DOHH2 (cell line): ENCODE data around the gene CACNA2D3.

ENCODE experiments used
- H3F3A ChIP-seq: fragments of 200-600 bp; sonication (generic), shearing (Covaris generic); 2 replicates; pipeline ENCODE4 v1.6.0; 2016; ENCODE audit warnings: antibody characterized with exemption, mild to moderate bottlenecking; ENCODE audit not compliant: control insufficient read depth, insufficient read depth
- H3K27ac ChIP-seq: fragments of 200-600 bp; sonication (generic); 2 replicates; pipeline ENCODE4 v1.5.1; 2014; ENCODE audit warnings: low read depth, mild to moderate bottlenecking, low read length, moderate library complexity
- H3K27me3 ChIP-seq: fragments of 200-600 bp; sonication (generic); 2 replicates; pipeline ENCODE4 v1.6.1; 2014; ENCODE audit warnings: mild to moderate bottlenecking, low read length, mixed read lengths; ENCODE audit not compliant: control insufficient read depth
- H3K36me3 ChIP-seq: fragments of 200-600 bp; sonication (generic); 2 replicates; pipeline ENCODE4 v1.6.1; 2014; ENCODE audit warnings: mild to moderate bottlenecking, low read length, moderate library complexity, mixed read lengths; ENCODE audit not compliant: control insufficient read depth
- H3K4me1 ChIP-seq: fragments of 200-600 bp; sonication (generic); 2 replicates; pipeline ENCODE4 v1.6.1; 2014; ENCODE audit warnings: mild to moderate bottlenecking, low read length, mixed read lengths; ENCODE audit not compliant: control insufficient read depth
- H3K4me2 ChIP-seq: fragments of 200-600 bp; sonication (generic); 2 replicates; pipeline ENCODE4 v1.6.0; 2014; ENCODE audit warnings: mild to moderate bottlenecking, low read length, moderate library complexity
- H3K4me3 ChIP-seq: fragments of 200-600 bp; sonication (generic); 2 replicates; pipeline ENCODE4 v1.5.1; 2014; ENCODE audit warnings: mild to moderate bottlenecking, low read length, mixed read lengths
- H3K79me2 ChIP-seq: fragments of 200-600 bp; sonication (generic); 2 replicates; pipeline ENCODE4 v1.6.1; 2014; ENCODE audit warnings: mild to moderate bottlenecking, low read length, mixed read lengths; ENCODE audit not compliant: control insufficient read depth
- H3K9me2 ChIP-seq: fragments of 200-600 bp; sonication (generic); replicated peaks from 2 replicates; pipeline ENCODE4 v1.6.1; 2014; ENCODE audit warnings: mild to moderate bottlenecking, low read length, mixed read lengths; ENCODE audit not compliant: control insufficient read depth
- H3K9me3 ChIP-seq: fragments of 200-600 bp; sonication (generic); 2 replicates; pipeline ENCODE4 v1.6.1; 2014; ENCODE audit warnings: antibody characterized with exemption, low read length, mixed read lengths; ENCODE audit not compliant: control insufficient read depth, insufficient read depth
- H4K20me1 ChIP-seq: fragments of 200-600 bp; sonication (generic); 2 replicates; pipeline ENCODE4 v1.6.0; 2014; ENCODE audit warnings: low read depth, mild to moderate bottlenecking, antibody characterized with exemption, low read length, moderate library complexity; ENCODE audit not compliant: control insufficient read depth, insufficient read depth
- EZH2phosphoT487 ChIP-seq: fragments of 200-600 bp; sonication (generic); IDR thresholded peaks from 2 replicates; pipeline ENCODE4 v1.6.1; 2017; ENCODE audit warnings: borderline replicate concordance, mild to moderate bottlenecking, antibody characterized with exemption, low read length, moderate library complexity, mixed read lengths
- TF ChIP-seq, protein P1 (sequence below): fragments of 200-600 bp; sonication (generic); IDR thresholded peaks from one replicate; pipeline ENCODE4 v1.5.1; 2014; ENCODE audit warnings: antibody characterized with exemption, mild to moderate bottlenecking, low read depth, low read length; ENCODE audit not compliant: poor library complexity, severe bottlenecking

Gene CACNA2D3

DNA sequence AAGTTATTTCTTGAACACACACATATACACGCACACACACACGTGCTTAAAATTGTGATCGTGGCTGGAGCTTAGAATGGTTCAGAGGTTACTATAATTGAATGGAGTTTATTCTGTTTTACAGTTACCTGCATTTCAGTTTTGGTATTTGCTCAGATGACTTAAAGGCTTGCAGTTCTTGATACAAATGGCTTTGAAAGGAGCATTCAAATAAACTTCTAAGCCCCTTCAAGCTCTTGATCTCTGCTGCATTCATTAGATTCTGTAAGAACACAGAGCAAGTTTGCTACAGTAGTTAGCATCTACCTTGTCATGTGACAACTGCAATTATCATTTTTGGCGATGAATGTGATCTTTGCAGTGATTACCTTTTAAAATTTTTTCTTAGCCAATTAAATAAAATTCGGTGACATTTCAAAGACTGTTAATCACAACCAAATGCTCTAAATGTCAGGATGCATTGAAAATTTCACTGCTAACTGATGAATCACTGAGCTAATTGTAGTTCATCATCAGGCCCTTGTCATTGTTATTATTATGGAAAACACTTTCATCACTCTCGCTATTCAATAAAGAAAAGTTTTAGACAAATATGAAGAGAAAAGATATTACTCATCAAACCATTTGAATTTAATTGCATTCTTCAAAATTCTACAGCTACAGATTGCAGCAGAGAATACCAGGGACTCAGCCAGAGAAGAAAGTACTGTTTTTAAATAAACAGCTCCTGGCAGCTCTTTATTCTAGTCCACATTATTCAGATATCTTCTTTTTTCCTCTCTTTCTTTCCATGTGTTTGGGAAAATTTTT lies 509.4 kb downstream of the CACNA2D3 start:
- H3K36me3 ChIP-seq: no peaks in the 10 kb centered on the region
- H3F3A ChIP-seq: no peaks in the 10 kb centered on the region
- TF ChIP-seq EZH2phosphoT487: no peak
- TF ChIP-seq, protein P1, sequence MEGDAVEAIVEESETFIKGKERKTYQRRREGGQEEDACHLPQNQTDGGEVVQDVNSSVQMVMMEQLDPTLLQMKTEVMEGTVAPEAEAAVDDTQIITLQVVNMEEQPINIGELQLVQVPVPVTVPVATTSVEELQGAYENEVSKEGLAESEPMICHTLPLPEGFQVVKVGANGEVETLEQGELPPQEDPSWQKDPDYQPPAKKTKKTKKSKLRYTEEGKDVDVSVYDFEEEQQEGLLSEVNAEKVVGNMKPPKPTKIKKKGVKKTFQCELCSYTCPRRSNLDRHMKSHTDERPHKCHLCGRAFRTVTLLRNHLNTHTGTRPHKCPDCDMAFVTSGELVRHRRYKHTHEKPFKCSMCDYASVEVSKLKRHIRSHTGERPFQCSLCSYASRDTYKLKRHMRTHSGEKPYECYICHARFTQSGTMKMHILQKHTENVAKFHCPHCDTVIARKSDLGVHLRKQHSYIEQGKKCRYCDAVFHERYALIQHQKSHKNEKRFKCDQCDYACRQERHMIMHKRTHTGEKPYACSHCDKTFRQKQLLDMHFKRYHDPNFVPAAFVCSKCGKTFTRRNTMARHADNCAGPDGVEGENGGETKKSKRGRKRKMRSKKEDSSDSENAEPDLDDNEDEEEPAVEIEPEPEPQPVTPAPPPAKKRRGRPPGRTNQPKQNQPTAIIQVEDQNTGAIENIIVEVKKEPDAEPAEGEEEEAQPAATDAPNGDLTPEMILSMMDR: no peak

DNA sequence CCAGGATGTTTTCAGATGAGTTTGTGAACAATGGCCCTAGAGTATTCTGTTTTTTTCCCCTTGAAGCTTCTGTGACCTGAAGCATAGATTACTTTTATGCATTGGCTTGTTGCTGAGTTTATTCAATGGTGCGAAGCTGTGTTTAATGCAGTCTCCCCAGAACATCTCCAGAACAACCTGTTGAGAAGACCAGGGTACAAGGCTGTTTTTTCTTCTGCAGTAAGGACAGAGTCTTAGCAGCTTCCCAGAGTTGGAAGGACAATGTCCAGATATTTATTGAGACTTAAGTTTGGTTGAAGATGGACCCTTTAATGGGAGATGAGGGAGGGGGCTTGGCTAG lies 509.9 kb downstream of the CACNA2D3 start:
- Histone ChIP-seq H3K79me2 (no peaks in the 10 kb centered on the region), H3K27ac (no peak overlapping the region), H3K4me2 (no peak overlapping the region), H3K36me3 (no peaks in the 10 kb centered on the region), H4K20me1 (no peaks in the 10 kb centered on the region), H3K4me1 (no peaks in the 10 kb centered on the region), H3K4me3 (no peak overlapping the region), H3K9me3 (no peaks in the 10 kb centered on the region), H3K27me3 (no peaks in the 10 kb centered on the region), H3K9me2 (no peaks in the 10 kb centered on the region), H3F3A (no peaks in the 10 kb centered on the region)
- no peak for TF ChIP-seq EZH2phosphoT487
- TF ChIP-seq, protein P1: no peak

More for the DNA sequence above, 509.4 kb downstream of the CACNA2D3 start:
- H3K79me2 ChIP-seq: no peaks in the 10 kb centered on the region
- H3K4me2 ChIP-seq: no peak overlapping the region
- H3K9me2 ChIP-seq: no peaks in the 10 kb centered on the region
- H3K4me1 ChIP-seq: no peaks in the 10 kb centered on the region
- H4K20me1 ChIP-seq: no peaks in the 10 kb centered on the region
- H3K27me3 ChIP-seq: no peaks in the 10 kb centered on the region
- no peak overlapping the region for H3K27ac ChIP-seq
- H3K4me3 ChIP-seq: no peak overlapping the region
- no peaks in the 10 kb centered on the region for H3K9me3 ChIP-seq

DNA sequence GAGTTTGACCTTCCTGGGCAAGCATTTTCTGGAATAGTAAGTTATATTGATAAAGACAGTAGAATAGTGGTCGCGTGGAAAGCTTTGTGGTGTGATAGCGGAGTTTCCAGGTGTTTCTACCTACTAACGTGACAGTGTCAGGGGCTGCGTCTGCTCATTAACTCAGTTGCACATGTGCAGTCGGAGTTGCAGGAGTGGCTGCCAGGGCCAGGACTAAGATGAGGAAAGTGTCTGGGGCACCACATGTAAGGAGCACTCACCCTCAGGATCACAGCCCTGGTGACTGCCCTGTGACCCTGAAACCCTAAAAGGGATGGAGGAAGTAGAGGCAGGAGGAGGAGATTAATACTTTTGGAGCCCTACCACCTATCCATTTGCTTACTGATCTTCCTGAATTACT lies 510.5 kb downstream of the CACNA2D3 start:
- Histone ChIP-seq H3K36me3 (no peaks in the 10 kb centered on the region), H3K4me1 (no peaks in the 10 kb centered on the region), H3K27ac (no peak overlapping the region), H4K20me1 (no peaks in the 10 kb centered on the region), H3K27me3 (no peaks in the 10 kb centered on the region), H3K9me3 (no peaks in the 10 kb centered on the region), H3K79me2 (no peaks in the 10 kb centered on the region), H3K4me2 (no peak overlapping the region), H3K4me3 (no peak overlapping the region), H3F3A (no peaks in the 10 kb centered on the region), H3K9me2 (no peaks in the 10 kb centered on the region)
- TF ChIP-seq, protein P1: no peak
- no peak for TF ChIP-seq EZH2phosphoT487
